ENCODE data around the gene PTPRK.
A peak's percentile ranks its signal among the peaks of the same experiment; 100 is the strongest.
"Not testable (repeated sequence)": the region's sequence is repeated elsewhere in the genome, so short reads cannot be mapped to it uniquely, and the experiment has no call there.

Gene PTPRK

GRCh38 chr6:127941228-127941627 is 579.2 kb downstream of the PTPRK start:
- DNase-seq, result no peak

- DNase-seq, result no peak
Measured at GRCh38 chr6:127939442-127940066, 580.8 kb downstream of the PTPRK start.

GRCh38 chr6:127938701-127939100 is 581.7 kb downstream of the PTPRK start:
- DNase-seq, result no peak

GRCh38 chr6:127937747-127938146 is 582.7 kb downstream of the PTPRK start:
- no peak for DNase-seq

- DNase-seq, result no peak
Measured at GRCh38 chr6:127937102-127937501, 583.3 kb downstream of the PTPRK start.

- no peak for DNase-seq
Measured at GRCh38 chr6:127934956-127935355, 585.4 kb downstream of the PTPRK start.

- DNase-seq, result peak; percentile 17
Measured at GRCh38 chr6:127933852-127934840, 586.3 kb downstream of the PTPRK start.

GRCh38 chr6:127933137-127933536 is 587.3 kb downstream of the PTPRK start:
- no peak for DNase-seq

- DNase-seq, result no peak
Measured at GRCh38 chr6:127932708-127933107, 587.7 kb downstream of the PTPRK start.

GRCh38 chr6:127926441-127926840 is 594.0 kb downstream of the PTPRK start:
- not testable (repeated sequence) for DNase-seq

- DNase-seq, result no peak
Measured at GRCh38 chr6:127924440-127924839, 596.0 kb downstream of the PTPRK start.

GRCh38 chr6:127924031-127924430 is 596.4 kb downstream of the PTPRK start:
- DNase-seq, result no peak

- DNase-seq, result no peak
Measured at GRCh38 chr6:127923135-127923534, 597.3 kb downstream of the PTPRK start.

GRCh38 chr6:127921982-127922381 is 598.4 kb downstream of the PTPRK start:
- no peak for DNase-seq

- no peak for DNase-seq
Measured at GRCh38 chr6:127920804-127921203, 599.6 kb downstream of the PTPRK start.

All from CD4-positive, alpha-beta T cell treated with Interferon gamma for 1 hour (primary cell).